Osteoblast (primary cell): ENCODE data around the gene AGTRAP. TPM values are rescaled to one million over a fixed set of nuclear protein-coding genes. Genes with fewer than 3 reads are reported as not detected.

Experiments
- DNase-seq: peaks from one replicate; pipeline ENCODE4 v3.0.0; 2011; ENCODE audit warnings: low spot score, mixed read lengths; ENCODE audit not compliant: insufficient read length; ENCODE audit errors: missing footprints
- H2AFZ ChIP-seq: 2 replicates; pipeline ENCODE4 v1.6.0; 2011; ENCODE audit warnings: mild to moderate bottlenecking, low read length
- H3K27ac ChIP-seq: 2 replicates; pipeline ENCODE4 v1.5.1; 2011; ENCODE audit warnings: mild to moderate bottlenecking, low read depth, low read length, moderate library complexity
- H3K27me3 ChIP-seq: 2 replicates; pipeline ENCODE4 v1.6.0; 2012; ENCODE audit warnings: mild to moderate bottlenecking, control low read depth, inconsistent platforms, low read length, moderate library complexity; ENCODE audit not compliant: insufficient read depth
- H3K36me3 ChIP-seq: 2 replicates; pipeline ENCODE4 v1.5.1; 2011; ENCODE audit warnings: mild to moderate bottlenecking, low read length, control low read depth, moderate library complexity; ENCODE audit not compliant: insufficient read depth
- H3K4me1 ChIP-seq: 2 replicates; pipeline ENCODE4 v1.5.1; 2011; ENCODE audit warnings: mild to moderate bottlenecking, low read length, control low read depth, moderate library complexity; ENCODE audit not compliant: insufficient read depth
- H3K4me2 ChIP-seq: 2 replicates; pipeline ENCODE4 v1.6.0; 2011; ENCODE audit warnings: mild to moderate bottlenecking, low read length; ENCODE audit not compliant: insufficient read depth
- H3K4me3 ChIP-seq: fragments of 200-600 bp; sonication (generic); 3 replicates; pipeline ENCODE4 v1.5.1; 2012; ENCODE audit warnings: mild to moderate bottlenecking, low read length, inconsistent platforms; ENCODE audit not compliant: insufficient read depth
- H3K79me2 ChIP-seq: 2 replicates; pipeline ENCODE4 v1.6.0; 2012; ENCODE audit warnings: mild to moderate bottlenecking, low read length, control low read depth, inconsistent platforms; ENCODE audit not compliant: insufficient read depth
- H3K9me3 ChIP-seq: 2 replicates; pipeline ENCODE4 v1.5.1; 2011; ENCODE audit warnings: low read depth, low read length, control low read depth
- H4K20me1 ChIP-seq: 2 replicates; pipeline ENCODE4 v1.6.0; 2012; ENCODE audit warnings: mild to moderate bottlenecking, low read length, control low read depth; ENCODE audit not compliant: insufficient read depth
- total RNA-seq: library from RNA; depleted of rRNA; stranded (reverse); fragments of >200 nt; gene quantifications from 2 replicates; pipeline ENCODE4 v1.2.3, GENCODE V29; 2012
- TF ChIP-seq, protein P1 (sequence below): IDR thresholded peaks from 2 replicates; pipeline ENCODE4 v1.5.1; 2011; ENCODE audit warnings: mild to moderate bottlenecking, low read depth, low read length, moderate library complexity; ENCODE audit errors: extremely low read depth

AGTRAP gene
- total RNA-seq, 1 donor, result 56.5 TPM

DNA sequence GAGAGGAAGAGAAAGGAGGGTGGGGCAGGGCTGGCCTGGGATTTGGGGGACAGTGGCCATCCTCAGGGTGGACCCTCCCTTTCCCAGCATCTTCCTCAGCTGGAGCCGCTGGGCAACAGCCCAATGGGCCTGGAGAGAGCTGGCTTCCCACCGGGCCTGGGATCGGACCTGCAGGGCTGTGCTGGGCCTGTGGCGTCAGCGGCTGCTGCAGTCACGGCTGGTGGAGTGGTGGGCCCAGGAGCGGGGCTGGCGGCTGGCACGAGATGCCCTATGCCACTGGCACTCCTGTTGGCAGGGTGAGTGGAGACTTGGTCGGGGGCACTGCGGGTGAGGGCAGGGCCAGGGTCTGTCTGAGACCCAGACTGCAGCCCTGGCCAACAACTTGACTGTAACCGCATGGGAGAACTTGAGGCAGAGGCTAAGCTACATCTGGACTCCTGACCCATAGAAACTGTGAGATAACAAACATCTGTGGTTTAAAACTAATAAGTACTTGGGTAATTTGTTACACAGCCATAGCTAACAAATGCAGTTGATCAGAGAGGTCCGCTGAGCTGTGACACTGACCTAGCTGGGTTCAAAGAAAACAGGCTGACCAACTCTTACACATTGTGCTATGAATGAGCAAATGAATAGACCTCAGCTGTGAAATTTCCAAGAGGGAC is 43.9 kb downstream of the AGTRAP start:
- Histone ChIP-seq H3K4me1 (no peaks in the 10 kb centered on the region), H3K27me3 (no peaks in the 10 kb centered on the region), H3K9me3 (no peaks in the 10 kb centered on the region), H3K79me2 (no peaks in the 10 kb centered on the region), H3K4me3 (no peak overlapping the region), H4K20me1 (no peaks in the 10 kb centered on the region), H3K36me3 (no peaks in the 10 kb centered on the region), H3K4me2 (no peak overlapping the region), H2AFZ (no peak overlapping the region), H3K27ac (no peak overlapping the region)
- no peak for DNase-seq
- TF ChIP-seq, protein P1, sequence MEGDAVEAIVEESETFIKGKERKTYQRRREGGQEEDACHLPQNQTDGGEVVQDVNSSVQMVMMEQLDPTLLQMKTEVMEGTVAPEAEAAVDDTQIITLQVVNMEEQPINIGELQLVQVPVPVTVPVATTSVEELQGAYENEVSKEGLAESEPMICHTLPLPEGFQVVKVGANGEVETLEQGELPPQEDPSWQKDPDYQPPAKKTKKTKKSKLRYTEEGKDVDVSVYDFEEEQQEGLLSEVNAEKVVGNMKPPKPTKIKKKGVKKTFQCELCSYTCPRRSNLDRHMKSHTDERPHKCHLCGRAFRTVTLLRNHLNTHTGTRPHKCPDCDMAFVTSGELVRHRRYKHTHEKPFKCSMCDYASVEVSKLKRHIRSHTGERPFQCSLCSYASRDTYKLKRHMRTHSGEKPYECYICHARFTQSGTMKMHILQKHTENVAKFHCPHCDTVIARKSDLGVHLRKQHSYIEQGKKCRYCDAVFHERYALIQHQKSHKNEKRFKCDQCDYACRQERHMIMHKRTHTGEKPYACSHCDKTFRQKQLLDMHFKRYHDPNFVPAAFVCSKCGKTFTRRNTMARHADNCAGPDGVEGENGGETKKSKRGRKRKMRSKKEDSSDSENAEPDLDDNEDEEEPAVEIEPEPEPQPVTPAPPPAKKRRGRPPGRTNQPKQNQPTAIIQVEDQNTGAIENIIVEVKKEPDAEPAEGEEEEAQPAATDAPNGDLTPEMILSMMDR, result no peak

DNA sequence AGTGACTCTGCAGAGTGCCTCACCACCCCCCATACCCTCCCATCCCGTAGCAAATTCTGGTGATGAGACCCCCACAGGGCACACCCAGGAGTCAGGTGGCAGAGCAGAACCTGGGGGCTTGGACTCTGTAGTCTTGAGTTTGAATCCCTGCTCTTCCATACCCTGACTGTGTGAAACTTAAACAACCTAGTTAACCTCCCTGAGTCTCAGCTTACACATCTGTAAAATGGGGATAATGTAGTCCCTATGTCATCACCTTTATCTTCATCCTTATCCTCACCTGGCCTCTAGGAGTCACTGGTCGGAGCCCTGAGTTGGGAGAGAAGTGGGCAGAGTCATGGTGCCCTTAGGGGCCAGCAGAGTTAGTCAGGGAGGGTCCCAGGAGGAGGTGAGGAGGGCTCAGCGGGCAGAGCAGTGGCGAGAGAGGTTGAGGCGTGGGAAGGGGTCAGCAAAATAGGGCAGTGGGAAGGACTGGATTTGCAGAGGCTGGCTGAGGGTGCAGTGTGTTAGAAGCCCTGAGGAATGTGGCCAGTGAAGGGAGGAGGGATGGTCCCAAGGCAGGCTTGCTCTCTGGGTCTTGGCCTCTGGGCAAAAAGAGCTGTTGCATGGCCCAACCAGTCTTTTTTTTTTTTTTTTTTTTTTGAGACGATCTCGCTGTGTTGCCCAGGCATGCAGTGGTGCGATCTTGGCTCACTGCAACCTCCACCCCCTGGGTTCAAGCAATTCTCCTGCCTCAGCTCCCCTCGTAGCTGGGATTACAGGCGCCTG is 44.6 kb downstream of the AGTRAP start:
- no peak overlapping the region for H2AFZ ChIP-seq
- H3K9me3 ChIP-seq, result no peaks in the 10 kb centered on the region
- no peak overlapping the region for H3K4me2 ChIP-seq
- no peaks in the 10 kb centered on the region for H3K79me2 ChIP-seq
- H3K4me1 ChIP-seq, result no peaks in the 10 kb centered on the region
- DNase-seq, result no peak
- no peaks in the 10 kb centered on the region for H3K36me3 ChIP-seq
- H3K27me3 ChIP-seq, result no peaks in the 10 kb centered on the region
- no peaks in the 10 kb centered on the region for H4K20me1 ChIP-seq
- TF ChIP-seq, protein P1, result no peak
- no peak overlapping the region for H3K4me3 ChIP-seq
- no peak overlapping the region for H3K27ac ChIP-seq

DNA sequence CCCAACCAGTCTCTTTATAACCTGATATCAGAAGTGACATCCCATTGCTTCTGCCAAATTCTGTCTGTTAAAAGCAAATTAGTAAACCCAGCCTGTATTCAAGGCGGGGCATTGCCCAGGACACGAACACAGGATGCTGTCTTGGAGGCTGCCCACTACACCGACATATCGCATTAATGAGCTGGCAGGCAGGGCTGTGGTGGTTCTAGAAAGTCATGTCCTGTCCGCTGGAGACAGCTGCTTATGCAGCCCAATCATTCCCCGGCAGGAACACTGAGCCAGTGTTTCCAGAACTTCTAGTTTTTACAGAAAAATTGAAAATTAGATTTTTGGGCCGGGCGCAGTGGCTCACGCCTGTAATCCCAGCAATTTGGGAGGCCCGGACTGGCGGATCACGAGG is 45.4 kb downstream of the AGTRAP start:
- Histone ChIP-seq H3K36me3 (no peaks in the 10 kb centered on the region), H3K4me2 (no peak overlapping the region), H3K9me3 (no peaks in the 10 kb centered on the region), H3K79me2 (no peaks in the 10 kb centered on the region), H3K4me3 (no peak overlapping the region), H3K27ac (no peak overlapping the region), H3K4me1 (no peaks in the 10 kb centered on the region), H2AFZ (no peak overlapping the region), H3K27me3 (no peaks in the 10 kb centered on the region), H4K20me1 (no peaks in the 10 kb centered on the region)
- peak; percentile 89 for DNase-seq
- TF ChIP-seq, protein P1, result no peak

DNA sequence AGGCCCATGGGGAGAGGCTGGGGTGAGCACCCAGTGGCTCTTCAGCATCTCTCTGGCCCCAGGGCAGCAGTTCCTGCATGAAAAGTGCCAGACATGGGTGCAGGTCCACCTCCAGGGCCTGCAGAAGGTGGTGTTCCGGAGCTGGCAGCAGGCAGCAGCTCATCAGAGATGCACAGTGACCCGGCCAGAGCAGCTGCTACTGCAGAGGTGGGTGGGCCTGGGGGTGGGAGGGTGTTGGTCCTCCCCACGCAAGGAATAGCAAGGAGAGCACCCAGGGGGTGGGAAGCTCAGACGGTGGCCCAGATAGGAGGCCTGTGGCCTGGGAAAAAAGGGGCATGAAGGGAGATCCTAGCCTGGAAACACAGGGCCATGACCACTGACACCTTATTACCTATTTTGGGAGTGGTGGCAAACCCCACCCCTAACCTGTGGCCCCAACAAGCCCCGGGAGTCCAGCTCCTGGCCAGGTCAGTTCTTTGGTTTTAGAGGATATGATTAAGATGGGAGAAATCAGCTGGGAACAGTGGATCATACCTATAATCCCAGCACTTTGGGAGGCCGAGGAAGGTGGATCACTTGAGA is 46.3 kb downstream of the AGTRAP start:
- Histone ChIP-seq H3K4me1 (peaks cover 5% of the 10 kb centered on the region), H3K4me3 (no peak overlapping the region), H3K27me3 (no peaks in the 10 kb centered on the region), H3K9me3 (no peaks in the 10 kb centered on the region), H3K4me2 (no peak overlapping the region), H3K36me3 (no peaks in the 10 kb centered on the region), H4K20me1 (no peaks in the 10 kb centered on the region), H3K79me2 (no peaks in the 10 kb centered on the region), H2AFZ (no peak overlapping the region), H3K27ac (no peak overlapping the region)
- TF ChIP-seq, protein P1, result no peak
- DNase-seq, result peak; percentile 59
